Sigmoid colon (tissue), 7 donors: Measurements from ENCODE around the gene AKAP17A. TPM values are rescaled to one million over a fixed set of nuclear protein-coding genes. Genes with fewer than 3 reads are reported as not detected.
"Not testable (repeated sequence)": the region's sequence is repeated elsewhere in the genome, so short reads cannot be mapped to it uniquely, and the experiment has no call there.

Source experiments
- DNase-seq: peaks from one replicate; pipeline ENCODE4 v3.0.0-alpha.2; 2019
- H3K27ac ChIP-seq, 4 donors: fragments of 200-600 bp; sonication (generic); one replicate each; pipeline ENCODE4 v1.5.1; 2016 to 2019; ENCODE audit warnings: mild to moderate bottlenecking in 1 of 4
- H3K27me3 ChIP-seq, 3 donors: fragments of 200-600 bp; sonication (generic); one replicate each; pipeline ENCODE4 v1.5.1; 2019; ENCODE audit warnings: mild to moderate bottlenecking in 1 of 3
- H3K36me3 ChIP-seq, 4 donors: fragments of 200-600 bp; sonication (generic); one replicate each; pipeline ENCODE4 v1.5.1; 2016 to 2019
- H3K4me1 ChIP-seq, 4 donors: fragments of 200-600 bp; sonication (generic); one replicate each; pipeline ENCODE4 v1.5.1; 2017 to 2019
- H3K4me3 ChIP-seq, 4 donors: fragments of 200-600 bp; sonication (generic); one replicate each; pipeline ENCODE4 v1.5.1; 2017 to 2019; ENCODE audit warnings: mild to moderate bottlenecking in 2 of 4, moderate library complexity in 1 of 4
- H3K9me3 ChIP-seq, 4 donors: fragments of 200-600 bp in 3 of 4; sonication (generic) in 3 of 4; one replicate each; pipeline versions ENCODE4 v1.5.1 to v1.6.1; 2013 to 2019
- EP300 ChIP-seq, 4 donors: sonication (generic); formaldehyde crosslinking; IDR thresholded peaks; one replicate each; pipeline ENCODE4 v1.6.1; 2017; ENCODE audit warnings: antibody characterized with exemption in 4 of 4
- POLR2A ChIP-seq, 2 donors: fragments of 450-650 bp; IDR thresholded peaks; one replicate each; pipeline ENCODE4 v1.6.1; 2016; ENCODE audit warnings: antibody characterized with exemption in 2 of 2, mild to moderate bottlenecking in 2 of 2, moderate library complexity in 2 of 2
- POLR2AphosphoS5 ChIP-seq, 4 donors: sonication (generic); formaldehyde crosslinking; IDR thresholded peaks; one replicate each; pipeline ENCODE4 v1.6.1; 2017; ENCODE audit warnings: antibody characterized with exemption in 4 of 4
- WGBS, 2 donors: extraction: QIAGEN DNeasy Blood & Tissue Kit; methylation state at CpG; one replicate each; pipeline ENCODE4 v1.1.7; 2013; 5-methylcytosine and 5-hydroxymethylcytosine counted together
- intact Hi-C: fragments of 100-400 bp; cut with DNase I; formaldehyde crosslinking; loops from one replicate; pipeline ENCODE4 v1.15.1; 2023
- polyA plus RNA-seq, 3 donors: library from polyadenylated mRNA; stranded (reverse); fragments of 200-250 nt; gene quantifications; one replicate each; pipeline ENCODE4 v1.2.3, GENCODE V29; 2013
- total RNA-seq, 4 donors: library from RNA; depleted of rRNA; stranded (reverse); fragments of >200 nt; gene quantifications; one replicate each; pipeline ENCODE4 v1.1.0, GENCODE V29; 2016
- TF ChIP-seq, protein P1 (sequence below), 4 experiments: fragments of 450-650 bp in 3 of 4; fragments of 200-600 bp in 1 of 4; IDR thresholded peaks; one replicate each; pipeline ENCODE4 v1.5.1; 2016 to 2019; ENCODE audit warnings: antibody characterized with exemption in 4 of 4, mild to moderate bottlenecking in 3 of 4, moderate library complexity in 2 of 4
- donor health status: healthy with polysubstance abuse.
- donor health status: Bipolar disorder and iron deficiency.
- donor health status: healthy.

The AKAP17A gene
- total and polyA plus RNA-seq, 7 donors: 8.4 to 45.1 (median 24.2) TPM

DNA sequence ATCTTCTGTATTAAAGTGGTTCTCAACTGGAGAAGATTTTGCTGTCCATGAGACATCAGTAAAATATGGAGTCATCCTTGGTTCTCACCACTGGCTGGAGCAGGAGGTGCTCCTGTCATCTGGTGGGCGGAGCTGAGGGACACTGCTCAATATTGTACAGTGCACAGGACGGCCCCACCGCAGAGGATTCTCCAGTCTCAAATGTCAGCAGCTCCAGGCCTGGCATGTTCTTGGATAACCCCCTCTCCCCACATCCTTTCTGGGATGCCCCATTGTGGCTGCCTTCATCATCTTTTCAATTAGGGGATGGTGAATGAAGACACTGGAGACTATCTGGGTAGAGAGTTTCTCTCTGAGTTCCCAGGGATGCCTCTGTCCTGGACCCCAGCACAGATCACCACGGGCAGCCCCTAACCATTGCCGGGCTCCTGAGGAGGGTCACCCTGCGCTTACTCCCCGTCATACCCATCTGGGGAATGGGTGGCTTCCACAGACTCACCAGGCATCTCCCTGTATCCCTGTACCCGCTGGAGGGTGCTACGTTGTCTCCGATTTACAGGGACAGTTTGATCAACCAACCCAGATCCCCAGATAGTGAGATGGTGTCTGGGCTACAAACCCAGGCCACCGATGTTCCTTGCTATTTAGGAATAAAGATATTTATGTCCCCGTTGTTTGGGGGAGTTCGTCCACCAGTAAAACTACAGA lies 32.5 kb upstream of the AKAP17A start:
- H3K9me3 ChIP-seq: no peaks in the 10 kb centered on the region
- no peak overlapping the region for H3K27ac ChIP-seq
- no peak overlapping the region for H3K4me3 ChIP-seq
- TF ChIP-seq EP300 (IDR thresholded peaks at IDR 0.05) (no peak), POLR2A (IDR thresholded peaks at IDR 0.05) (no peak), POLR2AphosphoS5 (IDR thresholded peaks at IDR 0.05) (no peak)
- TF ChIP-seq, protein P1, sequence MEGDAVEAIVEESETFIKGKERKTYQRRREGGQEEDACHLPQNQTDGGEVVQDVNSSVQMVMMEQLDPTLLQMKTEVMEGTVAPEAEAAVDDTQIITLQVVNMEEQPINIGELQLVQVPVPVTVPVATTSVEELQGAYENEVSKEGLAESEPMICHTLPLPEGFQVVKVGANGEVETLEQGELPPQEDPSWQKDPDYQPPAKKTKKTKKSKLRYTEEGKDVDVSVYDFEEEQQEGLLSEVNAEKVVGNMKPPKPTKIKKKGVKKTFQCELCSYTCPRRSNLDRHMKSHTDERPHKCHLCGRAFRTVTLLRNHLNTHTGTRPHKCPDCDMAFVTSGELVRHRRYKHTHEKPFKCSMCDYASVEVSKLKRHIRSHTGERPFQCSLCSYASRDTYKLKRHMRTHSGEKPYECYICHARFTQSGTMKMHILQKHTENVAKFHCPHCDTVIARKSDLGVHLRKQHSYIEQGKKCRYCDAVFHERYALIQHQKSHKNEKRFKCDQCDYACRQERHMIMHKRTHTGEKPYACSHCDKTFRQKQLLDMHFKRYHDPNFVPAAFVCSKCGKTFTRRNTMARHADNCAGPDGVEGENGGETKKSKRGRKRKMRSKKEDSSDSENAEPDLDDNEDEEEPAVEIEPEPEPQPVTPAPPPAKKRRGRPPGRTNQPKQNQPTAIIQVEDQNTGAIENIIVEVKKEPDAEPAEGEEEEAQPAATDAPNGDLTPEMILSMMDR (IDR thresholded peaks at IDR 0.05): no peak
- no peaks in the 10 kb centered on the region for H3K27me3 ChIP-seq
- H3K4me1 ChIP-seq: no peaks in the 10 kb centered on the region
- peak; percentile 14 for DNase-seq
- whole genome bisulfite sequencing, 2 donors: 82 to 88% methylated on average over 13 of the region's 13 CpGs
- intact Hi-C loops: no loop called here
- no peaks in the 10 kb centered on the region for H3K36me3 ChIP-seq

DNA sequence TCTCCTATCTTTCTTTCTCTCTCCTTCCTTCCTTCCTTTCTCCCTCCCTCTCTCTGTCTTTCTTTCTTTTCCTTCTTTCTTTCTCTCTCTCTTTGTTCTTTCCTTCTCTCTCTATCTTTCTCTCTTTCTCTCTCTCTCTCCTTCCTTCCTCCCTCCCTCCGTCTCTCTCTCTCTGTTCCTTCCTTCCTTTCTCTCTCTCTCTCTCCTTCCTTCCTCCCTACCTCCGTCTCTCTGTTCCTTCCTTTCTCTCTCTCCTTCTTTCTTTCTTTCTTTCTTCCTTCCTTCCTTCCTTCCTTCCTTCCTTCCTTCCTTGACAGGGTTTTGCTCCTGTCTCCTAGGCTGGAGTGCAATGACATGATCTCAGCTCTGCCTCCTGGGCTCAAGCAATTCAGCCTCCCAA lies 30.2 kb upstream of the AKAP17A start:
- WGBS, 2 donors: 50 to 73% methylated on average over 2 of the region's 2 CpGs
- Histone ChIP-seq H3K27me3 (no peaks in the 10 kb centered on the region), H3K4me1 (no peaks in the 10 kb centered on the region)

DNA sequence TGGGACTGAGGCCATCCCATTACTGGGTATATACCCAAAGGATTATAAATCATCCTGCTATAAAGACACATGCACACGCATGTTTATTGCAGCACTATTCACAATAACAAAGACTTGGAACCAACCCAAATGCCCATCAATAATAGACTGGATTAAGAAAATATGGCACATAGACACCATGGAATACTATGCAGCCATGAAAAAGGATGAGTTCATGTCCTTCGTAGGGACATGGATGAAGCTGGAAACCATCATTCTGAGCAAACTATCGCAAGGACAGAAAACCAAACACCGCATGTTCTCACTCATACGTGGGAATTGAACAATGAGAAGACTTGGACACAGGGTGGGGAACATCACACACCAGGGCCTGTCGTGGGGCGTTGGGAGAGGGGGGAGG lies 27.3 kb upstream of the AKAP17A start:
- H3K4me1 ChIP-seq, H3K9me3 ChIP-seq, H3K27me3 ChIP-seq, H3K27ac ChIP-seq, H3K4me3 ChIP-seq, H3K36me3 ChIP-seq, DNase-seq, intact Hi-C loops: not testable (repeated sequence)
- WGBS, 2 donors: 78 to 89% methylated on average over 7 of the region's 7 CpGs

More for the DNA sequence above, 30.2 kb upstream of the AKAP17A start:
- no peak for DNase-seq
- Histone ChIP-seq H3K9me3 (no peaks in the 10 kb centered on the region), H3K27ac (no peak overlapping the region), H3K4me3 (no peak overlapping the region), H3K36me3 (no peaks in the 10 kb centered on the region)
- intact Hi-C loops: no loop called here
- no peak for TF ChIP-seq POLR2AphosphoS5 (IDR thresholded peaks at IDR 0.05)
- TF ChIP-seq, protein P1 (IDR thresholded peaks at IDR 0.05): no peak
- no peak for TF ChIP-seq EP300 (IDR thresholded peaks at IDR 0.05)
- TF ChIP-seq POLR2A (IDR thresholded peaks at IDR 0.05): no peak

DNA sequence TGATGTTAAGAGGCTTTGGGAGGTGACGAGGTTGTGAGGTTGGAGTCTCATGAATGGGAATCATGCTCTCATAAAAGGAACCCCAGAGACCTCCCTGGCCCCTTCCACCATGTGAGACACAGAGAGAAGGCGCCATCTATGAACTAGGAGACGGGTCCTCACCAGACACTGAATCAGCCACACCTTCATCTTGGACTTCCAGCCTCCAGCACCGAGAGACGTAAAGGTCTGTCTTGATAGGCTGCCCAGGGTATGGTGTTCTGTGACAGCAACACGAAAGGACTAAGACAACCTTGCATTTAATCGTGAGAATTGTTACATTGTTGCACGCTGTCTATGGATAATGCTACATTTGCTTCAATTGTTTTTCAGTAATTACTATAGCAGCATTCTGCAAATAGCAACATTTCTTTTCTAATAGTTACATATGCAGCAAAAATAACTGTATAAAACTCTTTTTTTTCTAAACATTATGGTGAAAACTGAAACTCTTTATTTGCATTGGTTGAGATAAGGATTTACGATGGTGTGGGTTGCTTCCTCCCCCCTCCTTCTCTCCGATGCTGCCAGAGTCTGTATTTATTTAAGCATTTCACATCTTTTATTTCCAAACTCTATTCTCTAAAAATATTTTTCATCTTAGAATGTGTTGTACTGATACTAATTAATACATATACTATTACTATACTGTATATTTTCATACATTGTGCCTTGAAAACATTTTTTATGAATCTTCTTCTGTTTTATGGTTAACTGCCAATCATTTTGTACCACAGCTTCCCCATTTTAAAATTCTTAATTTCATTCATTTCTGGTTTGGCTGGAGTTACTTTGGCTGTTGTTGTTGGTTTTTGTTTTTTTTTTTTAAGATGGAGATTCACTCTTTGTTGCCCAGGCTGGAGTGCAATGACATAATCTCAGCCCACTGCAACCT lies 26.4 kb upstream of the AKAP17A start:
- TF ChIP-seq EP300 (IDR thresholded peaks at IDR 0.05) (no peak), POLR2A (IDR thresholded peaks at IDR 0.05) (no peak), POLR2AphosphoS5 (IDR thresholded peaks at IDR 0.05) (no peak)
- TF ChIP-seq, protein P1 (IDR thresholded peaks at IDR 0.05): no peak
- H3K4me1 ChIP-seq: no peaks in the 10 kb centered on the region
- H3K9me3 ChIP-seq: no peaks in the 10 kb centered on the region
- WGBS, 2 donors: 13 to 37% methylated on average over 10 of the region's 10 CpGs
- H3K4me3 ChIP-seq: no peak overlapping the region
- DNase-seq: no peak
- H3K27me3 ChIP-seq: no peaks in the 10 kb centered on the region
- no peaks in the 10 kb centered on the region for H3K36me3 ChIP-seq
- intact Hi-C loops: no loop called here
- H3K27ac ChIP-seq: no peak overlapping the region

DNA sequence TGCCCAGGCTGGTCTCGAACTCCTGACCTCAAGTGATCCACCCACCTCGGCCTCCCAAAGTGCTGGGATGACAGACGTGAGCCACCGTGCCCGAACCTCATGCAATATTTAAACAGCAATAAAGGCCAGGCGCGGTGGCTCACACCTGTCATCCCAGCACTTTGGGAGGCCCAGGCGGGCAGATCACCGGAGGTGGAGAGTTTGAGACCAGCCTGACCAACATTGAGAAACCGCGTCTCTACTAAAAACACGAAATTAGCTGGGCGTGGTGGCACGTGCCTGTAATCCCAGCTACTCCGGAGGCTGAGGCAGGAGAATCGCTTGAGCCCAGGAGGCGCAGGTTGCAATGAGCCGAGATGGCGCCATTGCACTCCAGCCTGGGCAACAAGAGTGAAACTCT lies 17.2 kb upstream of the AKAP17A start:
- H3K36me3 ChIP-seq, DNase-seq, H3K4me1 ChIP-seq, intact Hi-C loops, H3K4me3 ChIP-seq, H3K9me3 ChIP-seq, H3K27ac ChIP-seq, H3K27me3 ChIP-seq: not testable (repeated sequence)
- WGBS, 2 donors: 82 to 91% methylated on average over 19 of the region's 19 CpGs
